ENCODE results near the gene SAP30BP.

DNA sequence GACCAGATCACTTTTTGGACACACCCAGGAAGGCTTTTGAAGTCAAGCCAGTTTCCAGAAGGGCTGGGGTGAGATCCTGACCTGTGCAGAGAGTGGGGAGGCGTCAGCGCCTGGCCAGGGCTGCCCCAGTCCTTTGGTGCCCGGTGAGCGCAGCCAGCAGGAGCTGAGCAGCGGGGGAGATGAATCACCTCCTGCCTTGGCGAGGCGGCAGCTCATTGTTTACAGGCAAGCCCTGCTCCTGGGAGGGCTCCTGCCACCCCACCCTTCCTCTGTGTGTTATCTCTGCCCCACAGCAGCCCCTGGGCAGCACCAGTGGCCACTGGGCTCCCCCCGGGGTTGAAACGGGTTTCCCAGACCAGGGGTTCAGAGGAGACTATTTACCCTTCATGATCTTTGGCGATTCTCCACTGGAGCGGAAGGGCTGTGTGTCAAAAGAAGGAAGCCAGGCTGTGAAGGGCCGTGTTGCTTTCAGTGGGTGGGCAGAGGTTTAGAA lies 40.0 kb downstream of the SAP30BP start:
- TF ChIP-seq, protein P1, sequence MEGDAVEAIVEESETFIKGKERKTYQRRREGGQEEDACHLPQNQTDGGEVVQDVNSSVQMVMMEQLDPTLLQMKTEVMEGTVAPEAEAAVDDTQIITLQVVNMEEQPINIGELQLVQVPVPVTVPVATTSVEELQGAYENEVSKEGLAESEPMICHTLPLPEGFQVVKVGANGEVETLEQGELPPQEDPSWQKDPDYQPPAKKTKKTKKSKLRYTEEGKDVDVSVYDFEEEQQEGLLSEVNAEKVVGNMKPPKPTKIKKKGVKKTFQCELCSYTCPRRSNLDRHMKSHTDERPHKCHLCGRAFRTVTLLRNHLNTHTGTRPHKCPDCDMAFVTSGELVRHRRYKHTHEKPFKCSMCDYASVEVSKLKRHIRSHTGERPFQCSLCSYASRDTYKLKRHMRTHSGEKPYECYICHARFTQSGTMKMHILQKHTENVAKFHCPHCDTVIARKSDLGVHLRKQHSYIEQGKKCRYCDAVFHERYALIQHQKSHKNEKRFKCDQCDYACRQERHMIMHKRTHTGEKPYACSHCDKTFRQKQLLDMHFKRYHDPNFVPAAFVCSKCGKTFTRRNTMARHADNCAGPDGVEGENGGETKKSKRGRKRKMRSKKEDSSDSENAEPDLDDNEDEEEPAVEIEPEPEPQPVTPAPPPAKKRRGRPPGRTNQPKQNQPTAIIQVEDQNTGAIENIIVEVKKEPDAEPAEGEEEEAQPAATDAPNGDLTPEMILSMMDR (IDR thresholded peaks at IDR 0.05): no peak
- no peak for TF ChIP-seq EZH2 (IDR thresholded peaks at IDR 0.05; ENCODE audit: borderline replicate concordance, insufficient read depth, low read depth, low read length, poor library complexity, severe bottlenecking)
